IMR-90 (cell line): ENCODE results near the gene A1BG. TPM values are rescaled to one million over a fixed set of nuclear protein-coding genes. Genes with fewer than 3 reads are reported as not detected.

Source experiments
- ATAC-seq: fragments of 200-7000 bp; cut with Tn5 transposase; 2 replicates; pipeline ENCODE4 v1.9.1; 2020; ENCODE audit warnings: low read depth, mild to moderate bottlenecking, moderate library complexity
- BruUV-seq: library from RNA; stranded (reverse); fragments of 400-500 nt; replicated peaks from 2 replicates; lab custom pipeline; 2021; lab: Mats Ljungman, UMichigan
- CTCF ChIA-PET: fragments of 300-600 bp; formaldehyde crosslinking; extraction: SDS; loops from one replicate; lab custom pipeline; 2021; ENCODE audit warnings: antibody characterized with exemption; lab: Yijun Ruan, JAX
- POLR2A ChIA-PET: fragments of 300-600 bp; sonication (Branson Sonifier 250); formaldehyde crosslinking; loops from one replicate; lab custom pipeline; 2022; ENCODE audit warnings: antibody characterized with exemption; ENCODE audit not compliant: unreplicated experiment; lab: Charles Lee
- DNase-seq: peaks from one replicate; pipeline ENCODE4 v3.0.0; 2013
- H2AFZ ChIP-seq: replicated peaks from 2 replicates; pipeline ENCODE3; 2013; ENCODE audit warnings: low read length, mild to moderate bottlenecking; ENCODE audit not compliant: poor library complexity
- H2AK5ac ChIP-seq: 2 replicates; pipeline ENCODE4 v1.6.1; 2013; ENCODE audit warnings: low read depth, low read length, inconsistent platforms
- H2AK9ac ChIP-seq: replicated peaks from 2 replicates; pipeline ENCODE3; 2013; ENCODE audit warnings: mild to moderate bottlenecking, low read depth, low read length, moderate library complexity; ENCODE audit not compliant: poor library complexity
- H2BK120ac ChIP-seq: 2 replicates; pipeline ENCODE4 v1.6.1; 2013; ENCODE audit warnings: low read depth, low read length, inconsistent platforms
- H2BK15ac ChIP-seq: 3 replicates; pipeline ENCODE4 v1.6.1; 2013; ENCODE audit warnings: low read depth, low read length, inconsistent platforms
- H2BK20ac ChIP-seq: 2 replicates; pipeline ENCODE4 v1.6.1; 2013; ENCODE audit warnings: low read depth, mild to moderate bottlenecking, inconsistent platforms, low read length, moderate library complexity
- H2BK5ac ChIP-seq: 2 replicates; pipeline ENCODE4 v1.6.1; 2013; ENCODE audit warnings: mild to moderate bottlenecking, low read depth, low read length, inconsistent platforms; ENCODE audit not compliant: poor library complexity, severe bottlenecking
- H3K14ac ChIP-seq: replicated peaks from 2 replicates; pipeline ENCODE4 v1.6.1; 2013; ENCODE audit warnings: low read depth, low read length, inconsistent platforms
- H3K18ac ChIP-seq: 2 replicates; pipeline ENCODE4 v1.6.1; 2013; ENCODE audit warnings: low read depth, low read length, control low read depth
- H3K23ac ChIP-seq: 2 replicates; pipeline ENCODE4 v1.6.1; 2013; ENCODE audit warnings: low read depth, low read length, inconsistent platforms
- H3K27ac ChIP-seq: 2 replicates; pipeline ENCODE4 v1.5.1; 2013; ENCODE audit warnings: mild to moderate bottlenecking, control low read depth, low read length; ENCODE audit not compliant: insufficient read depth
- H3K27me3 ChIP-seq: 2 replicates; pipeline ENCODE4 v1.6.1; 2013; ENCODE audit warnings: low read length; ENCODE audit not compliant: control insufficient read depth, insufficient read depth
- H3K36me3 ChIP-seq: 2 replicates; pipeline ENCODE4 v1.6.1; 2013; ENCODE audit warnings: low read length, mixed read lengths; ENCODE audit not compliant: control insufficient read depth, insufficient read depth
- H3K4ac ChIP-seq: 2 replicates; pipeline ENCODE4 v1.6.1; 2013; ENCODE audit warnings: low read depth, low read length, inconsistent platforms
- H3K4me1 ChIP-seq: 2 replicates; pipeline ENCODE4 v1.6.1; 2013; ENCODE audit warnings: low read length, mixed read lengths; ENCODE audit not compliant: control insufficient read depth, insufficient read depth
- H3K4me2 ChIP-seq: 2 replicates; pipeline ENCODE4 v1.6.1; 2013; ENCODE audit warnings: low read depth, mild to moderate bottlenecking, control low read depth, low read length, moderate library complexity
- H3K4me3 ChIP-seq: 2 replicates; pipeline ENCODE4 v1.5.1; 2013; ENCODE audit warnings: low read depth, mild to moderate bottlenecking, control low read depth, low read length, moderate library complexity; ENCODE audit not compliant: insufficient read depth
- H3K56ac ChIP-seq: 2 replicates; pipeline ENCODE4 v1.6.1; 2013; ENCODE audit warnings: low read length, inconsistent platforms; ENCODE audit not compliant: insufficient read depth; ENCODE audit errors: extremely low read depth
- H3K79me1 ChIP-seq, 2 experiments: 2 replicates each; pipeline ENCODE4 v1.6.1; 2013; ENCODE audit warnings: low read length in 2 of 2, inconsistent platforms in 1 of 2, low read depth in 1 of 2
- H3K9ac ChIP-seq: 2 replicates; pipeline ENCODE4 v1.6.1; 2013; ENCODE audit warnings: low read depth, low read length, control low read depth
- H3K9me1 ChIP-seq: 2 replicates; pipeline ENCODE4 v1.6.1; 2013; ENCODE audit warnings: low read length, inconsistent platforms; ENCODE audit not compliant: insufficient read depth
- H3K9me3 ChIP-seq: 2 replicates; pipeline ENCODE4 v1.6.1; 2013; ENCODE audit warnings: low read length; ENCODE audit not compliant: control insufficient read depth, insufficient read depth
- H4K20me1 ChIP-seq: 2 replicates; pipeline ENCODE4 v1.6.1; 2013; ENCODE audit warnings: low read length, inconsistent platforms; ENCODE audit not compliant: insufficient read depth
- H4K5ac ChIP-seq: 2 replicates; pipeline ENCODE4 v1.6.1; 2013; ENCODE audit warnings: mild to moderate bottlenecking, low read depth, low read length, control low read depth
- H4K8ac ChIP-seq, 2 experiments: 2 replicates each; pipeline ENCODE4 v1.6.1; 2013; ENCODE audit warnings: low read depth in 2 of 2, low read length in 2 of 2, control low read depth in 1 of 2, inconsistent platforms in 1 of 2
- H4K91ac ChIP-seq: 2 replicates; pipeline ENCODE4 v1.6.1; 2013; ENCODE audit warnings: low read depth, low read length, inconsistent platforms; ENCODE audit not compliant: insufficient read depth
- BHLHE40 ChIP-seq: fragments of 150-350 bp; IDR thresholded peaks from 2 replicates; pipeline ENCODE4 v1.6.1; 2016; ENCODE audit warnings: mild to moderate bottlenecking, low read depth, low read length
- CEBPB ChIP-seq: IDR thresholded peaks from 2 replicates; pipeline ENCODE4 v1.6.1; 2012; ENCODE audit warnings: low read depth, low read length, improper control_type of control experiment
- CHD1 ChIP-seq: IDR thresholded peaks from 2 replicates; pipeline ENCODE4 v1.6.1; 2012; ENCODE audit warnings: low read depth, low read length, improper control_type of control experiment
- CTCF ChIP-seq: conservative IDR thresholded peaks from 2 replicates; pipeline ENCODE4 v1.5.1; 2012; ENCODE audit warnings: mild to moderate bottlenecking, low read depth, low read length, improper control_type of control experiment
- FOS ChIP-seq: fragments of 150-350 bp; IDR thresholded peaks from 2 replicates; pipeline ENCODE4 v1.6.1; 2016; ENCODE audit warnings: low read depth, low read length
- MAFK ChIP-seq: IDR thresholded peaks from 2 replicates; pipeline ENCODE4 v1.6.1; 2012; ENCODE audit warnings: low read depth, low read length, improper control_type of control experiment
- MAZ ChIP-seq: IDR thresholded peaks from 2 replicates; pipeline ENCODE4 v1.6.1; 2012; ENCODE audit warnings: low read depth, mild to moderate bottlenecking, low read length, improper control_type of control experiment, moderate library complexity, borderline replicate concordance
- MXI1 ChIP-seq: IDR thresholded peaks from 2 replicates; pipeline ENCODE4 v1.6.1; 2012; ENCODE audit warnings: low read depth, mild to moderate bottlenecking, low read length, moderate library complexity, borderline replicate concordance
- NFE2L2 ChIP-seq: fragments of 150-350 bp; IDR thresholded peaks from 2 replicates; pipeline ENCODE4 v1.6.1; 2016; ENCODE audit warnings: low read depth, mild to moderate bottlenecking, low read length
- RFX5 ChIP-seq: IDR thresholded peaks from 2 replicates; pipeline ENCODE4 v1.8.0; 2012; ENCODE audit warnings: low read depth, mild to moderate bottlenecking, low read length, moderate library complexity
- SMC3 ChIP-seq: fragments of 150-350 bp; IDR thresholded peaks from 2 replicates; pipeline ENCODE4 v1.6.1; 2016; ENCODE audit warnings: low read depth, mild to moderate bottlenecking, antibody characterized with exemption, low read length, moderate library complexity
- WGBS, 2 experiments: methylation state at CpG; one replicate each; pipeline versions ENCODE4 v1.1.5 to v1.1.7; 2013; ENCODE audit warnings: missing lambda C conversion rate in 2 of 2; ENCODE audit not compliant: insufficient read length in 1 of 2; ENCODE audit errors: extremely low coverage in 2 of 2; 5-methylcytosine and 5-hydroxymethylcytosine counted together
- dilution Hi-C: fragments of 300-500 bp; cut with HindIII; formaldehyde crosslinking; loops from one replicate; pipeline ENCODE4 v1.14.3; 2018; ENCODE audit warnings: low sequenced_read_pairs; ENCODE audit not compliant: unreplicated experiment
- in situ Hi-C: fragments of 300-500 bp; cut with MboI; formaldehyde crosslinking; loops from 3 replicates; pipeline ENCODE4 v1.14.3; 2019; ENCODE audit warnings: low sequenced_read_pairs, inconsistent platforms, mixed read lengths
- intact Hi-C: fragments of 100-400 bp; cut with micrococcal nuclease; formaldehyde crosslinking; loops from 2 replicates; pipeline ENCODE4 v1.10.0; 2022
- polyA plus RNA-seq, 3 experiments: library from polyadenylated mRNA; depleted of rRNA; stranded (reverse); fragments of >200 nt; gene quantifications; 2 replicates each; pipeline ENCODE4 v1.2.3, GENCODE V29; 2012; ENCODE audit warnings: low replicate concordance in 1 of 3
- total RNA-seq: library from RNA; depleted of rRNA; stranded (reverse); fragments of >200 nt; gene quantifications from 2 replicates; pipeline ENCODE4 v1.2.3, GENCODE V29; 2012
- TF ChIP-seq, protein P1 (sequence below): fragments of 150-350 bp; IDR thresholded peaks from 2 replicates; pipeline ENCODE4 v1.6.1; 2017; ENCODE audit warnings: mild to moderate bottlenecking, antibody characterized with exemption, low read length, low read depth

Gene A1BG
- total and polyA plus RNA-seq, 2 of the 4 experiments (the other 2 are of a cell fraction), result 4.5 to 54.5 TPM

DNA sequence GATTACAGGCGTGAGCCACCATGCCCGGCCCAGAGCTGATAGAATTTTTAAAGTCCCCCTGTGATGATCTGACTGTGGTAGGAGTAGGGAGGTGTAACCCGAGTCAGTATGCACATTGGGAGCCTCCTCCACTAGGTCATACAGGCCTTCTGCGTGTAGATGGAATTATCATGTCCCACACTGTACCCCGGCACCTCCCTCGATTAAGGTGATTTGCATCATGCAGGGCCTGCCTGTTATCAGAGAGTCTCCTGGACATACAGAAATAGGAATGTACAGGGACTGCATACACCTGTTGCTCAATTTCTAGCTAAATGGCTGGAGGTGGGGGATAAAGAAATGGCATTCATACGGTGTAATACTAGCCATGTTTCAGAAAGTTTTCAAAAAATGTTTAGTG lies 49.0 kb downstream of the A1BG start:
- WGBS, 2 experiments, result no CpG with 5 or more reads among the region's 7 CpGs

More for the DNA sequence above, 49.0 kb downstream of the A1BG start:
- ATAC-seq, result no peak
- TF ChIP-seq RFX5 (no peak), MAFK (no peak), CEBPB (no peak), CTCF (no peak), CHD1 (no peak), NFE2L2 (no peak), MAZ (no peak), SMC3 (no peak), FOS (no peak), MXI1 (no peak), BHLHE40 (no peak)
- TF ChIP-seq, protein P1, sequence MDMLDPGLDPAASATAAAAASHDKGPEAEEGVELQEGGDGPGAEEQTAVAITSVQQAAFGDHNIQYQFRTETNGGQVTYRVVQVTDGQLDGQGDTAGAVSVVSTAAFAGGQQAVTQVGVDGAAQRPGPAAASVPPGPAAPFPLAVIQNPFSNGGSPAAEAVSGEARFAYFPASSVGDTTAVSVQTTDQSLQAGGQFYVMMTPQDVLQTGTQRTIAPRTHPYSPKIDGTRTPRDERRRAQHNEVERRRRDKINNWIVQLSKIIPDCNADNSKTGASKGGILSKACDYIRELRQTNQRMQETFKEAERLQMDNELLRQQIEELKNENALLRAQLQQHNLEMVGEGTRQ, result no peak
- Histone ChIP-seq H3K9me1 (peaks cover 3% of the 10 kb centered on the region; the same call in 1 of the 2 replicates), H3K9me3 (no peaks in the 10 kb centered on the region; the same call in 1 of the 2 replicates), H4K20me1 (peaks cover 4% of the 10 kb centered on the region; the same call in 1 of the 2 replicates), H3K4me2 (no peak overlapping the region), H3K23ac (no peak overlapping the region), H3K9ac (no peak overlapping the region), H3K27me3 (no peaks in the 10 kb centered on the region), H4K5ac (no peak overlapping the region), H2BK15ac (no peak overlapping the region), H3K27ac (no peak overlapping the region), H4K8ac (peak overlapping the region in 1 of 2 experiments; percentile 32; a peak in 1 of 4 replicates), H2BK120ac (no peak overlapping the region), H3K14ac (no peak overlapping the region), H2AFZ (no peak overlapping the region), H2AK5ac (peak overlapping the region; percentile 51; the same call in 1 of the 2 replicates), H3K4ac (no peak overlapping the region), H2BK20ac (no peak overlapping the region), H3K79me1 (peaks cover 39 to 61% of the 10 kb centered on the region in 2 experiments), H3K4me1 (peaks cover 2% of the 10 kb centered on the region; the same call in 1 of the 2 replicates), H2BK5ac (no peak overlapping the region), H3K4me3 (no peak overlapping the region), H4K91ac (no peak overlapping the region), H3K56ac (no peak overlapping the region), H3K18ac (no peak overlapping the region), H2AK9ac (peak overlapping the region; percentile 51), H3K36me3 (peaks cover 28% of the 10 kb centered on the region)
- intact Hi-C loops (no loop called here), dilution Hi-C loops (no loop called here), in situ Hi-C loops (no loop called here)
- ChIA-PET POLR2A (no interaction called here), CTCF (no interaction called here)
- no peak for DNase-seq
- BruUV-seq, result no TSS peak
